Regular cardiac myocyte (primary cell): ENCODE data around the gene CD86. TPM values are rescaled to one million over a fixed set of nuclear protein-coding genes. Genes with fewer than 3 reads are reported as not detected.

Experiments used
- total RNA-seq: library from RNA; depleted of rRNA; stranded (reverse); fragments of >200 nt; gene quantifications from 2 replicates; pipeline ENCODE4 v1.2.3, GENCODE V29; 2014

Gene CD86
- not detected in 2 replicates for total RNA-seq

GRCh38 chr3:122055215-122055614, at the start of gene CD86:
Gene CD86 (plus strand): TSS chr3:122055362. CDS start chr3:122055490, 128 bp downstream.

GRCh38 chr3:122021811-122022401, 33.3 kb upstream of the CD86 start, which contains the start of gene ILDR1:
Gene ILDR1 (minus strand): TSS chr3:122022247. CDS start chr3:122022077, 170 bp downstream.

Other genes starting within 250 kb of the CD86 start
- 10.0 and 14.1 TPM in 2 replicates for gene IQCB1, start 220.3 kb upstream of the CD86 start, total RNA-seq
- gene EAF2, start 220.2 kb upstream of the CD86 start, total RNA-seq = 3.5 and 4.5 TPM in 2 replicates
- gene SLC15A2, start 161.0 kb upstream of the CD86 start, total RNA-seq = 0.19 and 0.28 TPM in 2 replicates
- not detected in 2 replicates for gene ILDR1, start 33.1 kb upstream of the CD86 start, total RNA-seq
- gene CASR, start 128.3 kb downstream of the CD86 start, total RNA-seq = under 0.01 TPM in 1 of 2 replicates, not detected in the other